Stimulated activated CD4-positive, alpha-beta T cell treated with anti-CD3 and anti-CD28 coated beads, Interleukin-4, amount 100 ng/mL, for 4 hours (primary cell): ENCODE data around the gene MON2.
"Not testable (repeated sequence)": the region's sequence is repeated elsewhere in the genome, so short reads cannot be mapped to it uniquely, and the experiment has no call there.

Experiments used
- DNase-seq, 2 experiments: peaks; one replicate each; pipeline ENCODE4 v3.0.0-alpha.2; 2020

The MON2 gene, protein sequence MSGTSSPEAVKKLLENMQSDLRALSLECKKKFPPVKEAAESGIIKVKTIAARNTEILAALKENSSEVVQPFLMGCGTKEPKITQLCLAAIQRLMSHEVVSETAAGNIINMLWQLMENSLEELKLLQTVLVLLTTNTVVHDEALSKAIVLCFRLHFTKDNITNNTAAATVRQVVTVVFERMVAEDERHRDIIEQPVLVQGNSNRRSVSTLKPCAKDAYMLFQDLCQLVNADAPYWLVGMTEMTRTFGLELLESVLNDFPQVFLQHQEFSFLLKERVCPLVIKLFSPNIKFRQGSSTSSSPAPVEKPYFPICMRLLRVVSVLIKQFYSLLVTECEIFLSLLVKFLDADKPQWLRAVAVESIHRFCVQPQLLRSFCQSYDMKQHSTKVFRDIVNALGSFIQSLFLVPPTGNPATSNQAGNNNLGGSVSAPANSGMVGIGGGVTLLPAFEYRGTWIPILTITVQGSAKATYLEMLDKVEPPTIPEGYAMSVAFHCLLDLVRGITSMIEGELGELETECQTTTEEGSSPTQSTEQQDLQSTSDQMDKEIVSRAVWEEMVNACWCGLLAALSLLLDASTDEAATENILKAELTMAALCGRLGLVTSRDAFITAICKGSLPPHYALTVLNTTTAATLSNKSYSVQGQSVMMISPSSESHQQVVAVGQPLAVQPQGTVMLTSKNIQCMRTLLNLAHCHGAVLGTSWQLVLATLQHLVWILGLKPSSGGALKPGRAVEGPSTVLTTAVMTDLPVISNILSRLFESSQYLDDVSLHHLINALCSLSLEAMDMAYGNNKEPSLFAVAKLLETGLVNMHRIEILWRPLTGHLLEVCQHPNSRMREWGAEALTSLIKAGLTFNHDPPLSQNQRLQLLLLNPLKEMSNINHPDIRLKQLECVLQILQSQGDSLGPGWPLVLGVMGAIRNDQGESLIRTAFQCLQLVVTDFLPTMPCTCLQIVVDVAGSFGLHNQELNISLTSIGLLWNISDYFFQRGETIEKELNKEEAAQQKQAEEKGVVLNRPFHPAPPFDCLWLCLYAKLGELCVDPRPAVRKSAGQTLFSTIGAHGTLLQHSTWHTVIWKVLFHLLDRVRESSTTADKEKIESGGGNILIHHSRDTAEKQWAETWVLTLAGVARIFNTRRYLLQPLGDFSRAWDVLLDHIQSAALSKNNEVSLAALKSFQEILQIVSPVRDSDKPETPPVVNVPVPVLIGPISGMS (N-terminal part only)

DNA sequence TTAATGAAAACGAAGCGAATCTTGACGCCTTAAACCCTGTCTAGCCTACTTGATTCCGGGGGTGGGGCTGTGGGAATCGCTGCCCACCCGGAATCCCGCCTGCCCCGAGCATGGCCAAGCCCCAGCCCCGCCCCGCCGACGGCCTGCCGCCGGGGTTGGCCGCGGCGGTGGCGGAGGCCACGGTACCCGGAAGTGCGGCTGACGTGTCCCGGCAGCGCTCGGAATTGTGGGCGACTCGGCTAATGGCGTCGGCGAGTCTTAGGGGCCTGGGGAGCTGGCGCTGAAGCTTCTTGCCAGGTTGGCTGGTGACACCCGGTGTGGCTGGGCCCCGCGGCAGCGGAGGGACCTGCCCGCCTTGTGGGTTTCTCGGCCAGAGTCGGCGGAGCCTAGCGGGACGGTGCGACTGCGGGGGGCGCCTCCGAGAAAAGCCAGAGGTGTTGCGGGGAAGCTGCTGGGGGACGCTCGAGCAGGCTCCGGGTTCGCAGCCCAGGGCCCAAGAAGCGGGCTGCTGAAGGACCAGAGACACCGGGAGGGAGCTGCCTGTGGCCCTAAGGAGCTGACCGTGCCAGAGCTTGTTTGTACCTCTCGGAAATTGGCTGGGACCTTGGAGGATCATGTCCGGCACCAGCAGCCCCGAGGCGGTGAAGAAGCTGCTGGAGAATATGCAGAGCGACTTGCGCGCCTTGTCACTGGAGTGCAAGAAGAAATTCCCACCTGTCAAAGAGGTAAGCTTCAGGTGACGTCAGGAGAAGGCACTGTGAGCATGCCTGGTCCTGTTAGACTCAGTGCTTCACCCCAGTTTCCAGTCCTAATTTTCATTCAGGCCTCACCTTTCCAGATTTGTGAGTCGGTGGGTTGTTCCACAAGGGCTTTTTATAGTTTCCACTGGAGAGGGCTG lies at the start of gene MON2:
MON2 (plus strand) TSS at position 233 of the 898 bp plus-strand sequence; CDS start at position 615, 382 bp downstream.
- DNase-seq, result peak; percentile 82 to 84

DNA sequence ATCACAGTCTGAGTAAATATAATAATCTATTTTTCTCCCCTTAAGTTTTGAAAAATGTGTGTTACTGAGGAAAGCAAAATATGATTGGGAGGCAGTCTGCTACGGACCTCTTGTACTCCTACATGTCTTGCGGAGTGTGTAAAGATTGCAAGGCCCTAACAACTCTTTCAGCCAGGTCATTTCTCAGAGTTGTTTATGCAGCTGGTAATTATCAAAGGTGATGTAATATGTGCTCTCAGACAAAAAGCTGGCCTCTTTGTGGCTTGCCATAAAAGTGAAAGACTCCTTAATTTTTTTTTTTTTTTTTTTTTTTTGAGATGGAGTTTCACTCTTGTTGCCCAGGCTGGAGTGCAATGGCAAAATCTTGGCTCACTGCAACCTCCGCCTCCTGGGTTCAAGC lies 40.5 kb upstream of the MON2 start:
- DNase-seq, result no peak

DNA sequence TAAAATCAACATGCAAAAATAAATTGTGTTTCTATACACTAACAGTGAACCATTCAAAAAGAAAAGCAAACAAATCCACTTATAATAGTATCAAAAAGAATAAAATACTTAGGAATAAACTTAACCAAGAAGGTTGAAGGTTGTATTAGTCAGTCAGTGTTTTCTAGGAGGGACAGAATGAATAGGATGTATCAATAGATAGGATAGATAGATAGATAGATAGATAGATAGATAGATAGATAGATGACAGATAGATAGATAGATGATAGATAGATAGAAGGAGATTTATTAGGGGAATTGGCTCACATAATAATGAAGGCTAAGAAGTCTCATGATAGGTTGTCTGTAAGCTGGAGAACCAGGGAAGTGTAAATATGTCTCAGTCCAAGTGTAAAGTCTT lies 37.2 kb upstream of the MON2 start:
- no peak for DNase-seq

DNA sequence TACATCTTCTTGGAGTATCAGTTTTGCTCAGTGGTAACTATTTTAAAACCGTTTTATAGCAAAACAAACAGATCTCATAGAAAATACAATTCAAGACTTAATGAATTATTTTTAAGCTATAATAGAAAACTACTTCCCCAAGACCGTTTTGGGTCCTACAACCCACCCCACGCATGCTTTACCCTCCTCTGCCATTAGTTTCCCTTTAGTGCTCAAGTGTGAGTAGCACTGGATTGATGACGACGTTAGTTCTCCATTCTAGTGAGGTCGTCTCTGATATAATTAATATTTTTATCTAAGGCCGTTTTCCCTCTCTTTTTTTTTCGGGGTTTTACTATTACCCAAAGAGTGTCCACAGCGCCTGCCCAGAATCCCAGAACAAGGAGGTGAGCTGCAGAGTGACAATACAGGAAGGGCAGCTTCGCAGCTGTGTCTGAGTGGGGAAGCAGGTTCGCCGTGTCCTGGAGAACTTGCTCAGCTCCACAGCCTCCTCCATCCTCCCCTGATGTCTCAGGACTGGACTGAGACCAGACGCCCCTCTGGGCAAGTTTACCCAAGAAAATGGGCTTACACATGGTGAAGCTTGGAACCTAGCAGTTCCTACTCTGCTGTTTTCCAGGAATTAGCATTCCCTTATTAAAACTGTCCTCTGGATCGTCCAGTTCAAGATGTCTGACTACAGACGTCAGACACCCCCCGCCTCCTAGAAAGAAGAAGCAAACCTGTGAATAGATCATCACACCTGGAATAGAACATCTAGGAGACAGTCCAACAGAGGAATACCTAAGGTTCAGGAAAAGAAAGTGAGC lies 31.9 kb upstream of the MON2 start:
- DNase-seq, result no peak

DNA sequence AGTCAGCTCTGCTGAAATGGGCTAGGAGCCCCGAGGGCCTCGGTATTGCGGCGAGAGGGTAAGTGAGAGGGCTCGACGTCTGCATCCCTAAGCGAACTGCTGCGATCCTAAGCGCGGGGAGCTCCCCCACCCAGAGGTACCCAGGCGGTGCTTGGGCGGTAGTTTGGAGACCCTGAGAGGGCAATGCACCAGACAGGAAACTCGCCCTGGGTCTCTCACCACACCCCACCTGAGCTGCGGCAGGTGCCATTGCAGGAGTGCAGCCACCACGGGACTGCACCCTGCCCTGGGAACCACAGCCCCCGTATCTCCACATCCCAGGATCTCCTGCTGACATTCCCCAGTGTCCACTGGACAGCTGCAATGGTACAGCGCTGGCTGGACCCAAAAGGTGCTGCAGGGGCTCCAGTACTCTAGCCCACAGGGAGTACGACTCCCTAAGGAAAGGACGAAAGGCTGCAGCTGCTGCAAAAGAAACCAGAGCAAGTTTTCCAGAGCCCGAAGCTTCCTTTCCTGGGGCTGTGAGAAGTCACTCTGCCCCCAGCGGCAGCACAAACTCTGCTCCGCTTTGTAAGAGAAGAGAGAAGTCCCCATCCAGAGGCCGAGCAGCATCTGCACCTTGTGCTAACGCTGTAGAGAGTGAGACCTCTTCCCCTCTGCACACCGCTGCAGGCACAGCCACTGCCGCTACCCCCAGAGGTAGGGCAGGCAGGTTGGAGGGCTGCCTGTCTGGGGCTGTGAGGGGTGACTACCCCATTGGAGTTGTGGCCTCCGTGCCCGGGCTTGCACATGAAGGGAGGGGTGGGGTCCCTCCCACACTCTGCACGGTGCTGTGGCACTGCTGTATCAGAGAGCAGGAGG lies 31.1 kb upstream of the MON2 start:
- DNase-seq, result peak; percentile 10 to 18

DNA sequence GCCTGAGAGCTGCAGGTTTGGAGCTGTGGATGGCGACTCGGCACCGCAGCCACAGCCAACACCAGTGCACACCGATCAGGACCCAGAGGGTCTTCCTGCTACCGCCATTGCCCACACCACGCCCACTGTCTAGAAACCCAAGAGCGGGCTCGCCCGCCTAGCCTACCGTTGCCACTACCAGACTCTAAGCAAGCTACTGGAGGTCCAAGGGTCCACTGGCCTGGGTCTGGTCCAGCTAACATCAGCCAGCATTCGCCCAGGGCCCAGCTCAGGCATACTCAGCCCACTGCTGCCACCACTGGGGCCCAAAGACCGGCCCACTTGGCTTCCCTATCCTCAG lies 30.5 kb upstream of the MON2 start:
- no peak for DNase-seq

DNA sequence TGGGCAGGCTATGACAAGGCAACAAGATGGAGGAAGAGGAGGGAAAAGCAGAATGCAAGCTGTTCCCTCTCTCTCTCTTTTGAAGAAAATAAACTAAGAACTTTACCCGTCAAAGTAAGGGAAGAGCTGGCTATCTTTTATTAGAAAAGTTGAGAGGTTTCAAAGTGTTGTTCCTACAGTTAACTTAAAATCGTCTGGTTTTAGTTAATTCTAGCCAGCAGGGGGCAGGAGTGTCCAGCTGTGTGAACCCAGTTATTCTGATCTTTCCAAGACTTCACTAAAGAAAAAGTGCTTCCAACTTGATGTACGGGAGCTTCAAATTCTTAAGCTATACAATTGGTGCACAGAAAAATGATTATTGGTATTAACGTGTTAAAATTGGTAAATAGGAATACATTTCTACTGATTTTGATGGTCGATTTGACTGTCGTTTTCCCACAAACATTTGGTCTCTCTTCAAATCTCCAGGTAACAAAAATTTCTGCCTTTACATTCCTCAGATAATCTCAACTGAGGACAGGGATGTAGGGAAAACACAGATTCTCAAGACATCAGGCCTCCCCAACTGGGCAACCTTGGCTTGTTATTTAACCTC lies 28.4 kb upstream of the MON2 start:
- DNase-seq, result peak; percentile 24 to 28

DNA sequence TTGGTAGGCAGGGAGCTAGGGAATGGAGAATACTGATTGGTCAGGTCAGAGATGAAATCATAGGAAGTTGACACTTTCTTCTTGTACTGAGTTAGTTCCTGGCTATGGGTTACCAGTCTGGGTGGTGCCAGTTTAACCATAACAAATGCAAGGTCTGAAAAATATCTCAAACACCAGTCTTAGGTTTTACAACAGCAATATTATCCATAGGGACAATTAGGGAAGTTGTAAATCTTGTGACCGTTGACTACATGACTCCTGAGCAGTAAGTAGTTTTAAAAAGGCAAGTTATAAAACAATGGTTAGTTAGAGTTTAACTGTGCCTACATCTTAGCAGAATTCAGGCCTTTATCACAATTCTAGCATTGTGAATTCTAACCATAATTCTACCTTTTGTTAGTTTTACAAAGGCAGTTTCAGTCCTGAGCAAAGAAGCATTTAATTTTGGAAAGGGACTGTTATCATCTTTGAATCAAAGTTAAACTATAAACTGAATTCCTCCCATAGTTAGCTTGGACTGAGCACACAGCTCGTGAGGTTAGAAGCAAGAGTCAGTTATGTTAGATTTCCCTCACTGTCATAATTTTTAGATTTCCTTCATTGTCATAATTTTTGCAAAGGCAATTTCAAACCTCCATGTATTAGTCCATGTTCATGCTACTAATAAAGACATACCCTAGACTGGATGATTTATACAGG lies 19.7 kb upstream of the MON2 start:
- DNase-seq, result no peak

DNA sequence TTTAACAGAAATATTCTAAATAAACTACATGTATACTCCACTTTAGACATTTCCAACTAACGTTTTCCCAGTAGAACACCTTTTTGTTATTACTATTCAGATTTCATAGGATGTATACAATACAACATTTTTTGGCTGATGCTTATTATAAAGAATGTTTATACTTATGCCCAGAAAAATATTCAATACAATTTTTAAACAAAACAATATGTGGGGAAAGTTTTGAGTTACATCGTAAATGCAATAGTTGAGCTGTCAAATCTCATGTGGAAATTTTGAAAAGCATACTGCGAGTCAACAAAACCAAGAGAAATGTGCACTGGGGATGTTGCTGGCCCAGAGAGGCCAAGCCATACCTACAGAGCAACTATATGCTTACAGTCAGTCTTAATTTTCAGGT lies 18.2 kb upstream of the MON2 start:
- no peak for DNase-seq

DNA sequence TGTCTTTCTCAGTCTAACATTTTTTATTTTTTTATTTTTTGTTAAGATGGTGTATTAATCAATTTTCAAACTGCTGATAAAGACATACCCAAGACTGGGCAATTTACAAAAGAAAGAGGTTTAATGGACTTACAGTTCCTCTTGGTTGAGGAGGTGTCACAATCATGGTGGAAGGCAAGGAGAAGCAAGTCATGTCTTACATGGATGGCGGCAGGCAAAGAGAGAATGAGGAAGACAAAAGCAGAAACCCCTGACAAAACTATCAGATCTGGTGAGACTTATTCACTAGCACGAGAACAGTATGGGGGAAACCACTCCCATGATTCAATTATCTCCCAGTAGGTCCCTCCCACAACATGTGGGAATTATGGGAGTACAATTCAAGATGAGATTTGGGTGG lies 11.2 kb upstream of the MON2 start:
- DNase-seq, result not testable (repeated sequence)

DNA sequence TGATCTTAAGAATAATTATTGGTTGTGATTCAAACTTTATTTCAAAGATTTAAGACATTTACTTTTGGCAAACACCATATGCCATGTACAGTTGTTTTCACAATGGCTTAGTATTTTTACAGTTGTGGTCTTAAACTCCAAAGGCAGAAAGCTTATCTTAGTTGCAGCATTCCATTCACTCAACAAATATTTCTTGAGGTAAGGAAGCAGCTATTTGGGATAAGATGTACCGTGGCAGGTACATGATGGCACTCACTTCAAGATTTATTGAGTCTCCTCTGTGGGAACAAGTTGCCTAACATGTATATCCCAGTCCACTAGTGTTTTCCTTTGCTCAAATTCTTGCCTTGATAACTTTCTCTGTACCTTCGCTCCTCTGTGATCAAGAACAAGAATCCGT lies 8.0 kb upstream of the MON2 start:
- no peak for DNase-seq

DNA sequence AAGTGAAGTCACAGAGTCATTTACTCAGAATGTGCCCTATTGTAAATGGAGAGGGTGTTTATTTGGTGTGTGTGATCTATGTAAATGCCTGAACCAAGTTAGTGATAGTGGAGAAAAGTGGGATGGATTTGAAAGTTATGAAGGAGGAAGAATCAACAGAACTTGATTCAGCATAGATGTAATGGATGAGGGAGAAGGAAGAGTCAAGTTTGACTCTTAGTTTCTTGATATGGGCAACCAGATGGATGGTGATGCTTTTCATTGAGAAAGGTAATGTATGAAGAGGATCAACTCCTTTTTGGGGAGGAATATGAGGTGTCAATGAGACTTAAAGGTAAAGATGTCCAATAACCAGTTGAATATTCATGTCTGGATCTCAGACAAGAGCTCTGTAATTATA lies 6.7 kb upstream of the MON2 start:
- DNase-seq, result no peak

DNA sequence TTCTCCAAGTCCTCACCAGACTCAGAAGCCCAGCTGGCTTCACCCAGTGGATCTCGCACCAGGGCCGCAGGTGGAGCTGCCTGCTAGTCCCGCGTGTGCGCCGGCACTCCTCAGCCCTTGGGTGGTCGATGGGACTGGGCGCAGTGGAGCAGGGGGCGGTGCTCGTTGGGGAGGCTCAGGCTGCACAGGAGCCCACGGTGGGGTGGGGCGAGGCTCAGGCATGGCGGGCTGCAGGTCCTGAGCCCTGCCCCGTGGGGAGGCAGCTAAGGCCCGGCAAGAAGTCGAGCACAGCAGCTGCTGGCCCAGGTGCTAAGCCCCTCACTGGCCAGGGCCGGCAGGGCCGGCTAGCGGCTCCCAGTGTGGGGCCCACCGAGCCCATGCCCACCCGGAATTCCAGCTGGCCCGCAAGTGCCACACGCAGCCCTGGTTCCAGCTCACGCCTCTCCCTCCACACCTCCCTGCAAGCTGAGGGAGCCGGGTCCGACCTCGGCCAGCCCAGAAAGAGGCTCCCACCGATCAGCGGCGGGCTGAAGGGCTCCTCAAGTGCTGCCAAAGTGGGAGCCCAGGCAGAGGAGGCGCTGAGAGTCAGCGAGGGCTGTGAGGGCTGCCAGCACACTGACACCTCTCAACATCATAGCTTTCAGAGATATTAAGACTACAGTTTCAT lies 5.3 kb upstream of the MON2 start:
- DNase-seq, result not testable (repeated sequence)

DNA sequence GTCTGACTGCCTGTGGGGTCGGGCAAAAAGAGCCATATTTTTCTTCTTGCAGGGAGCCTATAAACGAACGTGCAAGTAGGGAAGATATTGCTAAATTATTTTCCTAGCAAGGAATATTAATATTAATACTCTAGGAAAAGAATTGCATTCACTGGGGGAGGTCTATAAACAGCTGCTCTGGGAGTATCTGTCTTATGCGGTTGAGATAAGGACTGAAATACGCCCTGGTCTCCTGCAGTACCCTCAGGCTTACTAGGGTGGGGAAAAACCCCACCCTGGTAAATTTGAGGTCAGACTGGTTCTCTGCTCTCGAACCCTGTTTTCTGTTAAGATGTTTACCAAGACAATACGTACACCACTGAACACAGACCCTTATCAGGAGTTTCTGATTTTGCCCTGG lies 3.4 kb upstream of the MON2 start:
- not testable (repeated sequence) for DNase-seq

DNA sequence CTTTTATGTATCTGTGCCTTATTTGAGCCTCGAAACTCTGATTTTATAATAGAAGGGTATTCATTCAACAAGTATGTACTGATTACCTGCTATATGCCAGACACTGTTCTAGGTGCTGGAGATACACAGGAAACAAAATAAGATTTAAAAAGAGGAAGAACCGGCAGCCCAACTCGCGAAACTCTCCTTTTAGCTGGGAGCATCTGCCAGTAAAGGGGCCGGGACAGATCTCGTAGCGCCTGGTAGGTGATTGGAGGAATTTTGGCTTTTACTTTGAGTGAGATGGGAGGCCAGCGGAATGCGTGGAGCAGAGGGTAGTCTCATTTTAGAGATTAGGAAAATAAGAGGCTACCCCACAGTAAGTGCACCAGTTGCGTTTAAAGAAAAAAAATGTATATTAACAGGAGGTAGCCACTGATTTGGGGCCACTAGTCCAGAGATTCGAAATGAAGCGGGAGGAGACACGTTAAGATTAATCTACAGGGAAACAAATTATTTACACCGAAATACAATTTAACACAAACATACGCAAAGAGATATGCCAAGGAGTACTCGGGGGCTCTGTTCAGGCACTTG lies 520 bp upstream of the MON2 start:
- DNase-seq, result peak in 1 of 2 experiments; percentile 11

DNA sequence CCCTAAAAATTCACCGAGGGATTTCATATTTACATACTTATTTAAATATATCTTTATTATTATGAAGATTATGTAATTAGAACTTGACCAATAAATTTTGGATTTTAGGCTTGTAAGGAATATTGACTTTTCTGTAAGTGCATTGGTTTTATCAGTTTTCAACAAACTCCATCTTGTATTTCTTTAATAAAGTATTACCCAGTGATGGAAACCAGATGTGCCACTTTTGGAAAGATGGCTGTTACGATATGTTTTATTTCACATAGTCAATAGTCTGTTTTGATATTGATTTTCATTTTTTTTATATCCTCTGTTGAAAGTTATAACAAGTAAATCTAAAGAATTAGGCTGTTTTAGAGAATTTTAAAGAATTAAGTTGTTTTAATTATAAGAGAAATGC lies 1.8 kb downstream of the MON2 start:
- no peak for DNase-seq

DNA sequence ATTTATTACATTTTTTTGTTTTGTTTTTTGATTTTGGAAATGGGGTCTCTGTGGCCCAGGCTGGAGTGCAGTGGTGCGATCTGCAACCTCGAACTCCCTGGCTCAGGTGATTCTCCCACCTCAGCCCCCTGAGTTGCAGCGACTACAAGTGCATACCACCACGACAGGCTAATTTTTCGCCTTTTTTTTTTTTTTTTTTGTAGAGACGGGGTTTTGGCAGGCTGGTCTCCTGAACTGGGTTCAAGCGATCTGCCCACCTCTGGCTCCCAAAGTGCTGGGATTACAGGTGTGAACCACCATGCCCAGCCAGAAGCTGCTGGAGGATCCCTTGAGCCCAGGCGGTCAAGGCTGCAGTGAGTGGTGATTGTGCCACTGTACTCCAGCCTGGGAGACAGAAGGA lies 2.3 kb downstream of the MON2 start:
- DNase-seq, result no peak

DNA sequence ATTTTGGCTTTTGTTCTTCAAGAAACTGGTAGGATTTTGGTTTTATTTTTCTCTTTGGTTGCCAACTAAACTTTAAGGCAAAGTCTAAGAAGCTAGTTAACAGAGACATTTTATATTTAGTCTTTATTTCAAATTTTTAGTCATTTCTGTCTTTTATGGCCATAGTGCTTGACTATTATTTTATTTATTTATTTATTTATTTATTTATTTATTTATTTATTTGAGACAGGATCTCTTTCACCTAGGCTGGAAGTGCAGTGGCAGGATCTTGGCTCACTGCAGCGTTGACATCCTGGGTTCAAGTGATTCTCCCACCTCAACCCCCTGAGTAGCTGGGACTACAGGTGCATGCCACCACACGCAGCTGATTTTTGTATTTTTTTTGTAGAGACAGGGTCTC lies 3.1 kb downstream of the MON2 start:
- no peak for DNase-seq
